Measurements from ENCODE around the gene HDAC9.

DNA sequence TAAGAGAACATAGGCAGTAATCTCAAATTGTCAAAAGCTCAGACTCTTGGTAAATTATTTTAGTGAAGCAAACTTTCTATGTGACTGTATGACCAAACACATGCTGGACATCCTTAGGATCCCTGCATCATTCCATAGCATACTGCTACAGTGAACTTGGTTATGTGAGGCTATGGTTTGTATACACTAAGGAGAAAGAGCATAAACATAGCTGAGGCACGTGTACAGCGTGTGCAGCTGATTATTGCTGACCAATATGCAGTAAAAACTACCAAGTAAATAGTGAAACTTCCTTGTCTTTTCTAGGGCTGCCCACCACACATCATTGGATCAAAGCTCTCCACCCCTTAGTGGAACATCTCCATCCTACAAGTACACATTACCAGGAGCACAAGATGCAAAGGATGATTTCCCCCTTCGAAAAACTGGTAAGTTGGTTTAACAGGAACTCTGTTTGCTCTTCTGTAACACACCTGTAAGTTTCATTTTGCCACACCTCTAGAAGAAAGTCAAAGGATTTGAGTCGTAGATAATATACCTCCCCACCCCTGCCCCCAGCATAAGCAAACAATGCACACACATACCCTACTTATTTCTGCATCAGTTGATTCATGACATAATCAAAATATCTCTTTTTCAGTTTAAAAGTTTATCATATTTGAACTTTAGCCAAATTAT is 98.2 kb downstream of the HDAC9 start:
- TF ChIP-seq, protein P1, sequence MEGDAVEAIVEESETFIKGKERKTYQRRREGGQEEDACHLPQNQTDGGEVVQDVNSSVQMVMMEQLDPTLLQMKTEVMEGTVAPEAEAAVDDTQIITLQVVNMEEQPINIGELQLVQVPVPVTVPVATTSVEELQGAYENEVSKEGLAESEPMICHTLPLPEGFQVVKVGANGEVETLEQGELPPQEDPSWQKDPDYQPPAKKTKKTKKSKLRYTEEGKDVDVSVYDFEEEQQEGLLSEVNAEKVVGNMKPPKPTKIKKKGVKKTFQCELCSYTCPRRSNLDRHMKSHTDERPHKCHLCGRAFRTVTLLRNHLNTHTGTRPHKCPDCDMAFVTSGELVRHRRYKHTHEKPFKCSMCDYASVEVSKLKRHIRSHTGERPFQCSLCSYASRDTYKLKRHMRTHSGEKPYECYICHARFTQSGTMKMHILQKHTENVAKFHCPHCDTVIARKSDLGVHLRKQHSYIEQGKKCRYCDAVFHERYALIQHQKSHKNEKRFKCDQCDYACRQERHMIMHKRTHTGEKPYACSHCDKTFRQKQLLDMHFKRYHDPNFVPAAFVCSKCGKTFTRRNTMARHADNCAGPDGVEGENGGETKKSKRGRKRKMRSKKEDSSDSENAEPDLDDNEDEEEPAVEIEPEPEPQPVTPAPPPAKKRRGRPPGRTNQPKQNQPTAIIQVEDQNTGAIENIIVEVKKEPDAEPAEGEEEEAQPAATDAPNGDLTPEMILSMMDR (IDR thresholded peaks at IDR 0.05) = no peak
- TF ChIP-seq POLR2AphosphoS2 (conservative IDR thresholded peaks at IDR 0.05; ENCODE audit: low read length) = no peak
- TF ChIP-seq, protein P2, sequence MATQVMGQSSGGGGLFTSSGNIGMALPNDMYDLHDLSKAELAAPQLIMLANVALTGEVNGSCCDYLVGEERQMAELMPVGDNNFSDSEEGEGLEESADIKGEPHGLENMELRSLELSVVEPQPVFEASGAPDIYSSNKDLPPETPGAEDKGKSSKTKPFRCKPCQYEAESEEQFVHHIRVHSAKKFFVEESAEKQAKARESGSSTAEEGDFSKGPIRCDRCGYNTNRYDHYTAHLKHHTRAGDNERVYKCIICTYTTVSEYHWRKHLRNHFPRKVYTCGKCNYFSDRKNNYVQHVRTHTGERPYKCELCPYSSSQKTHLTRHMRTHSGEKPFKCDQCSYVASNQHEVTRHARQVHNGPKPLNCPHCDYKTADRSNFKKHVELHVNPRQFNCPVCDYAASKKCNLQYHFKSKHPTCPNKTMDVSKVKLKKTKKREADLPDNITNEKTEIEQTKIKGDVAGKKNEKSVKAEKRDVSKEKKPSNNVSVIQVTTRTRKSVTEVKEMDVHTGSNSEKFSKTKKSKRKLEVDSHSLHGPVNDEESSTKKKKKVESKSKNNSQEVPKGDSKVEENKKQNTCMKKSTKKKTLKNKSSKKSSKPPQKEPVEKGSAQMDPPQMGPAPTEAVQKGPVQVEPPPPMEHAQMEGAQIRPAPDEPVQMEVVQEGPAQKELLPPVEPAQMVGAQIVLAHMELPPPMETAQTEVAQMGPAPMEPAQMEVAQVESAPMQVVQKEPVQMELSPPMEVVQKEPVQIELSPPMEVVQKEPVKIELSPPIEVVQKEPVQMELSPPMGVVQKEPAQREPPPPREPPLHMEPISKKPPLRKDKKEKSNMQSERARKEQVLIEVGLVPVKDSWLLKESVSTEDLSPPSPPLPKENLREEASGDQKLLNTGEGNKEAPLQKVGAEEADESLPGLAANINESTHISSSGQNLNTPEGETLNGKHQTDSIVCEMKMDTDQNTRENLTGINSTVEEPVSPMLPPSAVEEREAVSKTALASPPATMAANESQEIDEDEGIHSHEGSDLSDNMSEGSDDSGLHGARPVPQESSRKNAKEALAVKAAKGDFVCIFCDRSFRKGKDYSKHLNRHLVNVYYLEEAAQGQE (IDR thresholded peaks at IDR 0.05) = no peak
- TF ChIP-seq RARB (CRISPR knock-in tag; IDR thresholded peaks at IDR 0.05) = no peak
- TF ChIP-seq EP300 (IDR thresholded peaks at IDR 0.05) = no peak
- no peak for TF ChIP-seq MYC (IDR thresholded peaks at IDR 0.05; ENCODE audit: borderline replicate concordance, low read length)
